ENCODE data around the gene NTM.

Gene NTM

GRCh38 chr11:131642756-131643531 lies 272.5 kb downstream of the NTM start:
- no peak for DNase-seq (ENCODE audit: low read depth)

GRCh38 chr11:131644204-131644795 lies 273.9 kb downstream of the NTM start:
- no peak for DNase-seq (ENCODE audit: low read depth)

DNA sequence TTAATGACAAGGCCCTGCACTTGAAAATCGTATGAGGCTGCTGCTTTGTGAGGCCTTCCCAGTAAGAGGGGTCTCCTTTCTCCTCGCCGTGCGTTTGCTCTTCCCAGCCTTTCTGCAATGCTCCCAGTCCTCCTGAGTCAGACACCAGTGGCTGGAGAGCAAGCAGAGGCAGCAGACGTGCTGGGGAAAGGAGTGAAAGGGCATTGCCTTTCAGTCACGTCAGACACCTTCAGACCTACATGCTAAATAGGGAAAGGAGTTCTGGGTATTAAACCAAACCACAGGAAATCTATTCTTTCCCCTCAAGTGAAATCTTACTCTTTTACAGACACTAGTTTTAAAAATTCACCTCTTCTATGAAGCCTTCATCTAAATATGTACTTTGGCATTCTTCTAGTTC lies 274.8 kb downstream of the NTM start:
- no peak for DNase-seq (ENCODE audit: low read depth)

GRCh38 chr11:131649856-131650255 lies 279.4 kb downstream of the NTM start:
- no peak for DNase-seq (ENCODE audit: low read depth)

DNA sequence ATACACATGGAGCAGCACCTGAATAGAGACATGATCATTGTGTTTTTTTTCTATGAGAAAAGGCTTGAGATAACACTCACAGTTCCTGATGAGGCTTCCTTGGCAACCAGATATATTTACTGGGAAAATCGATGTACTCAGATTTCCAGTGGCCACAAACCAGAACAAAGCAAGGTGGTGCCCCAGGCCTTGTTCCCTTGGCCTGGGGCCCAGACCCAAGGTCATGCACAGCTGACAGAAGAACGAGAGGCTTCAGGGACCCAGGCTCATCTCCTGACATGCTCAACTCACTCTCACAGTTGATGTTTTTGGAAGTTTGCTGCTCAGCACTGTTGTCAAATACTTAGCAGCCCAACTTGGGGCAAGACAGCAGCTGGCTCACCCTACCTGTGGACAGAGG lies 281.8 kb downstream of the NTM start:
- no peak for DNase-seq (ENCODE audit: low read depth)

GRCh38 chr11:131653260-131653659 lies 282.8 kb downstream of the NTM start:
- DNase-seq (ENCODE audit: low read depth): no peak

- no peak for DNase-seq (ENCODE audit: low read depth)
Measured at GRCh38 chr11:131654849-131655248, 284.4 kb downstream of the NTM start.

DNA sequence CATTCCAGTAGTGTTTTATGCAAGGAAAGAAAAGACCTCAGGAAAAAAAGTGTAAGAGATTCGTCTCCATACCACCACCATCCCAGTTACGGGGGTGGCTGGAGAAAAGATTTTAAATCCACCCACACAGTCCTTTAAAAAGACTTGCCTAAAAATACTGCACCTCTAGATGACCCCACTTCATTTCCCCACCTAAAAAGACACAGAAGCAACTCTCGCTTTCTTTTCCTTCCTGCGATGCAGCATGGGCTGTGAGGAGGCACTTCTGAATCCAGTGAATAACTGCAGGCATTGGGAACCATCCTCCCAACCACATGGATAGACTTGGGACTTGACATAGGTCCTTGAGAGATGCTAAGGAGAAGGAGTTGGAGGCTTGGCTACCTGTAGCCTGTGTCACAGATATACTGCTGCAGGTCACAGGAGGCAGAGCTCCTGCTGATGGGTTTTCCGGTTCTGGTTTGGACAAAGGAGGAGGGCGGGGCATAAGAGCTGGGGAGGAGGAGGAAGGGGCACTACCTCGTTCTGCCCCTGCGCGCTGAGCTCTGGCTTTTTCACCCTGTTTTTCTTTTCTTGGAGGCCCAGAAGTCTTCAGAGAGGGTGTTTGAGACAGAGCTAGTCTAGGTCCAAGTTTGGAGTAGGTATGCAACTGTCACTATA lies 285.9 kb downstream of the NTM start:
- no peak for DNase-seq (ENCODE audit: low read depth)

GRCh38 chr11:131656839-131657211 lies 286.4 kb downstream of the NTM start:
- DNase-seq (ENCODE audit: low read depth): no peak

GRCh38 chr11:131658414-131658813 lies 288.0 kb downstream of the NTM start:
- DNase-seq (ENCODE audit: low read depth): no peak

- no peak for DNase-seq (ENCODE audit: low read depth)
Measured at GRCh38 chr11:131658952-131659351, 288.5 kb downstream of the NTM start.

DNA sequence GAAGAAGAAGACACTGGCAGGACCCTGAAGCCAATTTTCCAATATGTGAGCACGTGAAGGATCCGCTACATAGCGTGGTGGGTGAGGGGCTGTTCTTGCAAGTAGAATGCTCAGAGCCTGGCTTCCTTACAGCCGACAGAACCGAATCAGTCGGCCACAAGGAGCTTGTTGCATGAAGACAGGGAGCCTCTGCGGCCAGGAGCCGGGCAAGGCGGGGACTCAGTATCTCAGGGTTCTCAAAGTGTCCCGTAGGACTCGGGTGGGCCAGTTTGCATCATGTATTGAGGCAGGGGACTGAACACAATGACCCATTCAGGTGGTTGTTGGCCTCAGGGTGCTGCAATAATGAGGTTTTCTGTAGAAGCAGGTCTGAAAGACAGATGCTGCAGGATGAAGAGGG lies 289.5 kb downstream of the NTM start:
- DNase-seq (ENCODE audit: low read depth): no peak

DNA sequence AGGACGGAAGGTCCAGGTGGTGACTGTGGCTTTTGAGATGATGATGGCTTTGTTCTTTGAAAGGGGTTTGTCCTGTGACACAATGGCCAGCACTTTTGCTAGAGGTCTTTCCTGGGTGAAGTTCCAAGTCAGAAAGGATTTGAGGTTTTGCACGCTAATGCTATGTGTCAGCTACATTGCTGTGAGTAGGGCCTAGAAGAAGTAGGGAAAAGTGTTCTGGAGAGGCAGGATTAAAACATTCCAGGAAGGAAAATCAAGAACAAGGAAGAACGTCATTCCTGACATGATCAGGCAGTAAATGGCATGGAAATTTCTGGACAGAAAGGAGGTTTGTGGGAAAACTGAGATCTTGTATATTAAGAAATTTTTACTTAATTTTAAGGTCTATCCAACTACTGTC lies 290.7 kb downstream of the NTM start:
- no peak for DNase-seq (ENCODE audit: low read depth)

DNA sequence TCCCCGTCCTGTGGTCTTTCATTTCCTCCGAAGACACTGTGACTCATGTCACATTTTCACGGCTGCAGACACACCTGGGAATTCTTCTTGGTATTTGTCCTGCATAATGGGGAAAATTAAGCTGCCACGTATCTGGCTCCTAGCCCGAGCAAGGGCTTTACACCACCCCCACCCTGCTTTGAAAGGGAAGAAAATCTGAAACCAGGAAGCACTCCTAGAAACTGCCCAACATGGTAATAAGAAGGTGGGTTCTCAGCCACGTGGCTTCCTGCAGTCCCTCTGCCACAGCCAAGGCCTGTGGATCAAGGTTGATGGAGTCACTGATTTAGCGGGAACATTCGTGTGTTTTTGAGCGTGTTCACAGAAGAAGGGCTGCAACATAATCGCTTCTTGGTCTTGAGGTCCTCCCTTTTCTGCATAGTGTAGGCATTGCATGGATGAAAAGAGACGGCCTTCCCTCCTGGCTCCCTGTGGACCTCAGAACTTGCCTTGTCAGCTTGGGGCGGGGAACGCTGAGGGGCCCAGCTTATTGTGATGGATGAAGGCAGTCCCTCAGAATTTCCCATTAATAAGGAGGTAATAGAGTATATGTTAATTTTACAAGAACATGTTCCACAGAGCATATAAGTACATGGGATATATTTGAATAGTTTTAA lies 292.0 kb downstream of the NTM start:
- DNase-seq (ENCODE audit: low read depth): no peak

- no peak for DNase-seq (ENCODE audit: low read depth)
Measured at GRCh38 chr11:131662993-131663392, 292.6 kb downstream of the NTM start.

DNA sequence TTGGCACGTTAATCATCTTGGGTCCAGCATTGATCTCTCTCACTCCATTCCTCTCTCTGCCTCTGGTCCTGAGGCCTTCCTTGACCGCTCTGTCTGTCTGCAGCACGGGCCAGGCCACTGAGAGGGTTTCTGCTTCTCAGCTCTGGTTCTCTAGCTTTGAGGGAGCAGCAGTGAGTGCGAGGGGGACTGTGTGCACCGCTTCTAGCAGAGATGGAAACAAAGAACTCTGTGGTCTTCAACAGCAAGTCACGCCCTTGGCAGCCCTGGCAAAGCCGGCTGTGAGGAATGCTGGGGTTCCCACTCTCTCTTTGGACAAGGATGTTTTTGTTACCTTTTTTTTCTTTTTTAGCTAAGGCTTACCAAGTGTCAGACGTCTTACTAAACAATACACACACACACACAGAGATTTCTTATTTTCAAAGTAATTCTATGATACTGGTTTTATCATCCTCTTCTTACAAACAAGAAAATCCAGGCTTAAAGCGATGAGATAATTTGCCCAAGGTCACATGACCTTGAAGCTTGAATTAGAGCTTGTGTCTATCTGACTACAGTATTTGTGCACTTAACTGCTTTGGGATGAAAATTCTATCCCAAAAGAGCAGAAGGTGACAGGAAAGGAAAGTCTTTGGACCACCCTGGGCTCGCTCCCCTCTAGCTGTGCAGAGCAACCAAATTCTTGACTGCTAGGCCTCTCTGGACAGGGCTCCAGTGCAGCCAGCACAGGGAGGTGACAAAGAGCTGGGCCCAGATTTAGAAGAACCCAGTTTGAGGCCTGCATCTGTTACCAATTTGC lies 293.2 kb downstream of the NTM start:
- DNase-seq (ENCODE audit: low read depth): no peak

GRCh38 chr11:131664293-131664692 lies 293.9 kb downstream of the NTM start:
- DNase-seq (ENCODE audit: low read depth): no peak

DNA sequence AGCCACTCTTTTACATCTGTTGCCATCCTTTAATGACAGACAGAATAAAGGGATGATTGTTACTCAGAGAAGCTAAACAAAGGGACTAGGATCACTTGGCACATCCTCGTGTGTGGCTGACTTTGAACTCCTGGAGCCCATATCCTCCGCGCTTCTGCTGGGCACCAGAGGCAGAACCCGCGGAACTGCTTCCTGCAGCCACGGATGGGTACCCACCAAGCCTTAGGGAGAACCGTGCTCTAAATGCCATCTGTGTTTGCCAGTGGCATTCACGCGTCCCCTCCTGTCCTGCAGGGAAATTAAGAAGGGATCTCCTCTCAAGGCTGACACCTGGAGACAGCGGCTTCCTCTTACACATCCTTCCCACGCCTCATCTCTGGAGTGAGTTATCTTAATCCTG lies 294.4 kb downstream of the NTM start:
- no peak for DNase-seq (ENCODE audit: low read depth)

DNA sequence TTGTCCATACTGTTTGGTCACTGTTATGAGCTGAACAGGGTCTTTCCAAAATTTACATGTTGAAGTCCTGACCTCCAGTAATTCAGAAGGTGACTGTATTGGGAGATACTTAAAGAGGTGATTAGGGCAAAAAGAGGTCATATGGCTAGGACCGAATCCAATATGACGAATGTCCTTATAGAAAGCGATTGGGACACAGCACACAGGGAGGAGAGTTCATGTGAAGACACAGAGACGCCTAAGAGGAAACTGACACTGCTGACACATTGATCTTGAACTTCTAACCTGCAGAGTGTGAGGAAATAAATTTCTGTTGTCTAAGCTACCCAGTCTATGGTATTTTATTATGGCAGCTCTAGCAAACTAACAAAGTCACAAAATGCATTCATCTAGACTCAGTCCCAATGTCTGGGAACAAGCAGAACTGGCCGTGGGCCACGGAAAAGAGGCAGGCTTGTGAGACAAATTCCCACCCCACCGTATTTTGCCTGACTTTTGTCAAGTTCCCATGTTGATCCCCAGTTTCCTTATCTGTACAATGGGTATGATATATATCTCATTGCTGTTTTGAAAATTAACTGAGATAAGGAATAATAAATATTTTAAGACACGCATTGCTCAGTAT lies 295.0 kb downstream of the NTM start:
- DNase-seq (ENCODE audit: low read depth): no peak

- DNase-seq (ENCODE audit: low read depth): no peak
Measured at GRCh38 chr11:131666006-131666405, 295.6 kb downstream of the NTM start.

GRCh38 chr11:131666617-131667016 lies 296.2 kb downstream of the NTM start:
- DNase-seq (ENCODE audit: low read depth): no peak

DNA sequence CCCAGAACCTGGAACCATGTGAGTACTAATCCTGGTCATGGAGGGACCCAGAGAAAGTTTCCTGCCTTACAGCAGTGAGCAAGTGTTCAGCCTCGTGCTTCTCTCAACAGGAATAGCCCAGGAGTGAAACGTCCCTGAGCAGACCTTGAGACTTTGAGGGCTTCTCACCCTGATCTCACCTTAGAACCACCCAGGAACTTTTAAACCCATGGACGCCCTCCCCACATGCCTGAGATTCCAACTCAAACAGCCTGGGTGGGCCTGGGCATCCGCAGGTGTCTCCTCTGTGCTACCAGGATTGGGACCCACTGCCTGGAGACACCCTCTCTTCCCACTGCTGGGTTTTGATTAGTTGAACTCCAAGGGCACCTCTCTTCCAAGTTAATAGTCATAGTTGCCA lies 297.2 kb downstream of the NTM start:
- DNase-seq (ENCODE audit: low read depth): no peak
